Right lobe of liver (tissue), 6 donors: Measurements from ENCODE around the gene MYO9A. TPM values are rescaled to one million over a fixed set of nuclear protein-coding genes. Genes with fewer than 3 reads are reported as not detected.
A peak's percentile ranks its signal among the peaks of the same experiment; 100 is the strongest.

Experiments
- ATAC-seq, 4 donors: fragments of 200-7000 bp; cut with Tn5 transposase; one replicate each; pipeline ENCODE4 v1.9.1; 2020; ENCODE audit warnings: mild to moderate bottlenecking in 4 of 4, moderate library complexity in 4 of 4
- DNase-seq, 3 donors: peaks; one replicate each; pipeline ENCODE4 v3.0.0-alpha.2; 2020
- H3K27ac ChIP-seq, 3 donors: fragments of 200-600 bp; one replicate each; pipeline ENCODE4 v1.8.0; 2022
- H3K27me3 ChIP-seq, 2 donors: fragments of 200-600 bp; one replicate each; pipeline ENCODE4 v1.8.0; 2022
- H3K36me3 ChIP-seq, 4 donors: fragments of 200-600 bp; sonication (generic) in 1 of 4; one replicate each; pipeline versions ENCODE4 v1.5.1 to v1.8.0; 2017 to 2022; ENCODE audit warnings: control low read depth in 1 of 4
- H3K4me1 ChIP-seq, 4 donors: fragments of 200-600 bp; sonication (generic) in 1 of 4; one replicate each; pipeline versions ENCODE4 v1.5.1 to v1.8.0; 2017 to 2022; ENCODE audit warnings: control low read depth in 1 of 4
- H3K4me3 ChIP-seq, 3 donors: fragments of 200-600 bp; one replicate each; pipeline ENCODE4 v1.8.0; 2022
- H3K9me3 ChIP-seq, 4 donors: fragments of 200-600 bp; sonication (generic) in 1 of 4; one replicate each; pipeline versions ENCODE4 v1.5.1 to v1.8.0; 2017 to 2022; ENCODE audit warnings: control low read depth in 1 of 4
- POLR2A ChIP-seq: fragments of 450-650 bp; IDR thresholded peaks from one replicate; pipeline ENCODE4 v1.6.1; 2017; ENCODE audit warnings: antibody characterized with exemption, mild to moderate bottlenecking
- WGBS: methylation state at CpG from one replicate; pipeline ENCODE4 v1.1.6; 2018; ENCODE audit warnings: low coverage, low lambda C conversion rate; ENCODE audit not compliant: insufficient coverage; ENCODE audit errors: missing lambda C conversion rate; 5-methylcytosine and 5-hydroxymethylcytosine counted together
- intact Hi-C, 2 donors: fragments of 100-400 bp; cut with DNase I; formaldehyde crosslinking; loops; one replicate each; pipeline versions ENCODE4 v1.11.2 to v1.14.1; 2022
- total RNA-seq, 6 experiments: library from RNA; depleted of rRNA in 2 of 6; stranded (reverse); fragments of >200 nt in 2 of 6; fragmentation: NEBNext Ultra II Directional in 3 of 6; extraction: Animal tissue kit (Norgen Biotek cat#: 25700) in 3 of 6; gene quantifications; one replicate each; pipeline versions ENCODE4 v1.1.0 to v1.2.4, GENCODE V29; 2016 to 2023
- TF ChIP-seq, protein P1 (sequence below), 4 donors: fragments of 200-600 bp in 3 of 4; fragments of 450-650 bp in 1 of 4; IDR thresholded peaks; one replicate each; pipeline versions ENCODE4 v1.5.1 to v1.8.0; 2016 to 2022; ENCODE audit warnings: antibody characterized with exemption in 4 of 4, mild to moderate bottlenecking in 2 of 4
- donor health status: DM: no; HTN: yes; CAD: no.
- donor health status: DM: no; HTN: no; CAD: no.
- donor health status: DM: no; HTN: no; CAD: no.
- donor health status: DM: no; HTN: yes; CAD: no.
- donor health status: DM: no; HTN: yes; CAD: no.

MYO9A gene
- total RNA-seq, 6 experiments from 2014 or later: 5.6 to 10.4 (median 8.5) TPM

DNA sequence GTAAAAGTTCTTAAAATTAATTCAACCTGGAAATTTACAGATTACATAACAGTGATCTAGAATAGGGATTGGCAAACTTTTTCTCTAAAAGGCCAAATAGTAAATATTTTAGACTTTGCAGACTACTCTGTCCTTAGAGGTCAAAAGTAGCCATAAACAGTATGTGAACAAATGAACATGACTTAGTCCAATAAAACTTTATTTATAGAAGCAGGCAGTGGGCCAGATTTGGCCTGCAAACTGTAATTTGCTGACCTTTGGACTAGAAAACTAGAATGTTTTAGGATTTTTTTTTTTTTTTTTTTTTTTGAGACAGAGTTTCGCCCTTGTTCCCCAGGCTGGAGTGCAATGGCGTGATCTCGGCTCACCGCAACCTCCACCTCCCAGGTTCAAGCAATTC is 12.3 kb upstream of the MYO9A start:
- Histone ChIP-seq H3K27me3 (no peaks in the 10 kb centered on the region), H3K27ac (no peak overlapping the region), H3K4me1 (no peaks in the 10 kb centered on the region), H3K9me3 (no peaks in the 10 kb centered on the region), H3K4me3 (no peak overlapping the region), H3K36me3 (no peaks in the 10 kb centered on the region)
- no peak for ATAC-seq
- TF ChIP-seq, protein P1, sequence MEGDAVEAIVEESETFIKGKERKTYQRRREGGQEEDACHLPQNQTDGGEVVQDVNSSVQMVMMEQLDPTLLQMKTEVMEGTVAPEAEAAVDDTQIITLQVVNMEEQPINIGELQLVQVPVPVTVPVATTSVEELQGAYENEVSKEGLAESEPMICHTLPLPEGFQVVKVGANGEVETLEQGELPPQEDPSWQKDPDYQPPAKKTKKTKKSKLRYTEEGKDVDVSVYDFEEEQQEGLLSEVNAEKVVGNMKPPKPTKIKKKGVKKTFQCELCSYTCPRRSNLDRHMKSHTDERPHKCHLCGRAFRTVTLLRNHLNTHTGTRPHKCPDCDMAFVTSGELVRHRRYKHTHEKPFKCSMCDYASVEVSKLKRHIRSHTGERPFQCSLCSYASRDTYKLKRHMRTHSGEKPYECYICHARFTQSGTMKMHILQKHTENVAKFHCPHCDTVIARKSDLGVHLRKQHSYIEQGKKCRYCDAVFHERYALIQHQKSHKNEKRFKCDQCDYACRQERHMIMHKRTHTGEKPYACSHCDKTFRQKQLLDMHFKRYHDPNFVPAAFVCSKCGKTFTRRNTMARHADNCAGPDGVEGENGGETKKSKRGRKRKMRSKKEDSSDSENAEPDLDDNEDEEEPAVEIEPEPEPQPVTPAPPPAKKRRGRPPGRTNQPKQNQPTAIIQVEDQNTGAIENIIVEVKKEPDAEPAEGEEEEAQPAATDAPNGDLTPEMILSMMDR (IDR thresholded peaks at IDR 0.05): no peak
- no peak for TF ChIP-seq POLR2A
- DNase-seq: no peak
- 100% methylated on average over 4 of the region's 4 CpGs for WGBS
- intact Hi-C loops: no loop called here

DNA sequence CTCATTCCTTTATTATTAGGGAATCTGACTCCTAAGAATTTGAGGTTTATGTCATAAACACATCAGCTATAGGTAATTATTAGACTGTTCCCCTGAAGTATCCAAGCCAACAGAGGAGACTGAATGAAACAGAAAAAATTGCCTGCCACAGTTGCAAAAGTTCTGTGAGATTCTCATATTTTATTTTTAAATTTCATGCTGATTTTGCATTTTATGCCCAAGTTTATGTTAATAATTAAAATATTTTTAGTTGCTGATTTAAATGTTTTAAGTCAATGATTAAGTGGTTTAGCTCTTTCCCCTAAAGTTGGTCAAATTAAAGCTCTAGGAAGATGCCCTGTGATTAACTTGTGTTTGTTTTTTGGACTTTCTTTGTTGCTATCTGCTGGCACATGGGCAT is 10.4 kb upstream of the MYO9A start:
- Histone ChIP-seq H3K36me3 (no peaks in the 10 kb centered on the region), H3K9me3 (no peaks in the 10 kb centered on the region), H3K27ac (no peak overlapping the region), H3K4me1 (no peaks in the 10 kb centered on the region), H3K27me3 (no peaks in the 10 kb centered on the region), H3K4me3 (no peak overlapping the region)
- DNase-seq (no peak), ATAC-seq (no peak)
- intact Hi-C loops: no loop called here
- TF ChIP-seq, protein P1 (IDR thresholded peaks at IDR 0.05): no peak
- no peak for TF ChIP-seq POLR2A

DNA sequence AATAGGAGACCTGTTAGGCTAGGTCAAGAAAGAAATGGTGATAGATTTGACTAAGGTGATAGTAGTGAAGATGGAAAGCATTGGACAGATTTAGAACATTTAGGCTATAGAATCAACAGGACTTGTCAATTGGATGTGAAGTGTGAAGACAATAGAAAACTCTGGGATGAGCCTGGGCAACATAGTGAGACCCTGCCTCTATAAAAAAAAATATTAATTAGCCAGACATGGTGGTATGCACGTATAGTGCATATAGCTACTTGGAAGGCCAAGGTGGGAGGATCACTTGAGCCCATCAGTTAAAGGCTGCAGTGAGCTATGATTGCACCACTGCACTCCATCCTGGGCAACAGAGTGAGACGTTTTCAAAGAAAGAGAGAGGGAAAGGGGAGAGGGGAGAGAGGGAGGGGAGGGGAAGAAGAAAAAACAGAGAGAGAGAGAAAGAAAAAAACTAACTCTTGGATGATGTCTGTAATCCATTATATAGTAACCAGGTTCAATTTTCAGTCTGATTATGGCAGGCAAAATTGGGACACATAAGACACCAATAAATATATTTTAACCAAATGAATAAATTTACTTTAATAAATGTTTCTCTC is 9.9 kb upstream of the MYO9A start:
- H3K27ac ChIP-seq: no peak overlapping the region
- H3K27me3 ChIP-seq: no peaks in the 10 kb centered on the region
- ATAC-seq: no peak
- TF ChIP-seq, protein P1 (IDR thresholded peaks at IDR 0.05): no peak
- H3K4me1 ChIP-seq: no peaks in the 10 kb centered on the region
- H3K4me3 ChIP-seq: no peak overlapping the region
- no peaks in the 10 kb centered on the region for H3K36me3 ChIP-seq
- intact Hi-C loops: no loop called here
- WGBS: 47% methylated on average over 2 of the region's 2 CpGs
- no peak for DNase-seq
- H3K9me3 ChIP-seq: no peaks in the 10 kb centered on the region

DNA sequence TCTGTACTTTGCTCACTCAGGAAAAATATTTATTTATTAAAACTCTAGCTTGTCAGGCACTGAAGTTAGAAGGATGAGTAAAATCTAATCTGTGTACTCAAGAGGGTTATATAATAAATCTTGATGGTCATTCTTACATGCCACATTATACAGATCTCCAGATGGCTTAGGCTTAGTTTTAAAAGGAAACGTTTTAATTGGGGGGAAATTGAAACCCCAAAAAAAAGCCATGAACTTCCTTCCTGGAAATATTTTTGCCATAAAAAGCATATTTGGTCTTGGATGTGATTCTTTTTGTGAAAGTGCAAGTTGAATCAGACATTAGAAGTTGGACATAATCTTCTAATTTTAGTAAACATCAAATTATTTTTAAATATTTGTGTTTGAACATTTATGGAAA is 6.3 kb upstream of the MYO9A start:
- DNase-seq (no peak), ATAC-seq (no peak)
- Histone ChIP-seq H3K9me3 (no peaks in the 10 kb centered on the region), H3K4me1 (no peaks in the 10 kb centered on the region), H3K4me3 (no peak overlapping the region), H3K27me3 (no peaks in the 10 kb centered on the region), H3K36me3 (no peaks in the 10 kb centered on the region), H3K27ac (no peak overlapping the region)
- no peak for TF ChIP-seq POLR2A
- TF ChIP-seq, protein P1 (IDR thresholded peaks at IDR 0.05): no peak
- intact Hi-C loops: no loop called here
- WGBS: 35% methylated on average over 1 of the region's 1 CpG

DNA sequence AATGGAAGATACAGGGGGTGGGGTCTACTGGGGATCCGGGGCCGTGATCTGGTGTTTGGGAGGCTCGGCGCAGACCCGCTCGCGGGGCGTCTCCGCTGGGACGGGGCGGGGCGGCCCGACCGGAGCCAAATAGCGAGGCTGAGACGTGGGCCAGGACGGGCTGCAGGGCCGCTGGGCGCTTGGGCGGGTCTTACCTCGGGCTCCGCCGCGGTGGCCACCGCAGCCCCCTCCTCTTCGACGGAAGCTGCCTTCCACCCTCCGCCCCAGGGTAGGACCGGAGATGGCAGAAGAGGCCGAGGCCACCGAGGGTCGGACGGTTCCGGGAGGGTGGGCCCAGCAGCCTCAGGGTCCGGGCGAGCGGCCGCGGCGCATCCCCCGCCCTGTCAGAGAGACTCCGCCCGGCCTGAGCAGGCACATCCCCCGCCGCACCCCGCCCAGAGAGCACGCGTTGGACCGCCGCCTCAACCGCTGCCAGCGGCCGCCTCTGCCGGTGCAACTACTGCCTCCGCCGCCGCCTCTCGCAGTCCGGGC is 399 bp downstream of the MYO9A start:
- DNase-seq: peak; percentile 78 to 84 (median 79)
- peak; percentile 64 for TF ChIP-seq POLR2A
- TF ChIP-seq, protein P1 (IDR thresholded peaks at IDR 0.05): no peak
- intact Hi-C loops: no loop called here

More for the DNA sequence above, 399 bp downstream of the MYO9A start:
- Histone ChIP-seq H3K4me1 (peaks cover 0 to 14% (median 3%) of the 10 kb centered on the region in 4 donors), H3K36me3 (no peaks in the 10 kb centered on the region), H3K27me3 (no peaks in the 10 kb centered on the region), H3K27ac (peak overlapping the region; percentile 70 to 91 (median 88)), H3K9me3 (no peaks in the 10 kb centered on the region), H3K4me3 (peak overlapping the region; percentile 86 to 95 (median 92))
- WGBS: no CpG with 5 or more reads among the region's 59 CpGs
- peak; percentile 68 to 86 (median 78) for ATAC-seq
